Kidney (tissue), 14 donors: ENCODE data around the gene XPO6. TPM values are rescaled to one million over a fixed set of nuclear protein-coding genes. Genes with fewer than 3 reads are reported as not detected.

Source experiments
- DNase-seq, 5 donors: peaks; one replicate each; pipeline ENCODE4 v3.0.0-alpha.2; 2013 to 2020
- FAIRE-seq: peaks from 2 replicates; lab custom pipeline; 2012; peaks lifted over from hg19 to GRCh38; lab: Jason Lieb, UNC
- H3K27ac ChIP-seq, 2 donors: one replicate each; pipeline ENCODE4 v1.7.0; 2013; ENCODE audit warnings: low read depth in 2 of 2, low read length in 2 of 2, inconsistent platforms in 1 of 2
- H3K27me3 ChIP-seq: one replicate; pipeline ENCODE4 v1.7.1; 2013; ENCODE audit warnings: low read length, inconsistent platforms; ENCODE audit not compliant: control insufficient read depth, insufficient read depth
- H3K36me3 ChIP-seq, 3 donors: one replicate each; pipeline versions ENCODE4 v1.7.0 to v1.7.1; 2013; ENCODE audit warnings: low read length in 3 of 3, control low read depth in 1 of 3, inconsistent platforms in 1 of 3; ENCODE audit not compliant: insufficient read depth in 3 of 3, control insufficient read depth in 2 of 3
- H3K4me1 ChIP-seq, 3 donors: one replicate each; pipeline versions ENCODE4 v1.7.0 to v1.7.1; 2013; ENCODE audit warnings: low read length in 3 of 3, inconsistent platforms in 1 of 3, low read depth in 1 of 3; ENCODE audit not compliant: control insufficient read depth in 2 of 3, insufficient read depth in 2 of 3
- H3K4me3 ChIP-seq, 3 donors: one replicate each; pipeline versions ENCODE4 v1.7.0 to v1.8.1; 2013; ENCODE audit warnings: low read length in 3 of 3, control low read depth in 1 of 3, inconsistent platforms in 1 of 3
- H3K9ac ChIP-seq, 3 donors: one replicate each; pipeline versions ENCODE4 v1.7.0 to v1.7.1; 2013; ENCODE audit warnings: low read length in 3 of 3, control low read depth in 1 of 3, inconsistent platforms in 1 of 3
- H3K9me3 ChIP-seq, 3 donors: one replicate each; pipeline versions ENCODE4 v1.7.0 to v1.7.1; 2013; ENCODE audit warnings: low read length in 3 of 3, control low read depth in 1 of 3, inconsistent platforms in 1 of 3; ENCODE audit not compliant: control insufficient read depth in 2 of 3, insufficient read depth in 1 of 3
- intact Hi-C: fragments of 100-400 bp; cut with DNase I; formaldehyde crosslinking; loops from one replicate; pipeline ENCODE4 v1.11.1; 2022
- polyA plus RNA-seq: library from polyadenylated mRNA; stranded (reverse); fragments of 350-450 nt; fragmentation: Illumina TruSeq; extraction: RNeasy Lipid Tissue Mini Kit (QIAGEN cat#74804); gene quantifications from one replicate; pipeline ENCODE4 v1.2.3, GENCODE V29; 2014; ENCODE audit warnings: low read depth, low replicate concordance; ENCODE audit not compliant: insufficient read depth
- total RNA-seq: library from RNA; stranded (reverse); fragmentation: NEBNext Ultra II Directional; extraction: Animal tissue kit (Norgen Biotek cat#: 25700); gene quantifications from one replicate; pipeline ENCODE4 v1.2.1, GENCODE V29; 2021
- TF ChIP-seq, protein P1 (sequence below): IDR thresholded peaks from 3 replicates; pipeline ENCODE4 v1.5.1; 2012; ENCODE audit warnings: mild to moderate bottlenecking, moderate library complexity, borderline replicate concordance; ENCODE audit not compliant: insufficient read depth; ENCODE audit errors: extremely low read depth
- donor health status: control.
- donor health status: control.
- donor health status: control.
- donor health status: control.
- donor health status: control.
- donor health status: DM: yes; HTN: yes; CAD: no.
- donor health status: Normal renal cell carcinoma (clear cell type).

The XPO6 gene
- total and polyA plus RNA-seq, 2 donors from 2014 or later, result 57.2 to 98.8 TPM

- H3K4me1 ChIP-seq, result peaks cover 0 to 4% (median 0%) of the 10 kb centered on the region in 3 donors
- no peaks in the 10 kb centered on the region for H3K27me3 ChIP-seq
- H3K27ac ChIP-seq, result peak overlapping the region; percentile 18 to 33
- FAIRE-seq (no peak), DNase-seq (no peak)
- peak overlapping the region in 1 of 3 donors; percentile 10 for H3K9ac ChIP-seq
- H3K4me3 ChIP-seq, result no peak overlapping the region
- peaks cover 6 to 52% (median 38%) of the 10 kb centered on the region in 3 donors for H3K36me3 ChIP-seq
- TF ChIP-seq, protein P1, sequence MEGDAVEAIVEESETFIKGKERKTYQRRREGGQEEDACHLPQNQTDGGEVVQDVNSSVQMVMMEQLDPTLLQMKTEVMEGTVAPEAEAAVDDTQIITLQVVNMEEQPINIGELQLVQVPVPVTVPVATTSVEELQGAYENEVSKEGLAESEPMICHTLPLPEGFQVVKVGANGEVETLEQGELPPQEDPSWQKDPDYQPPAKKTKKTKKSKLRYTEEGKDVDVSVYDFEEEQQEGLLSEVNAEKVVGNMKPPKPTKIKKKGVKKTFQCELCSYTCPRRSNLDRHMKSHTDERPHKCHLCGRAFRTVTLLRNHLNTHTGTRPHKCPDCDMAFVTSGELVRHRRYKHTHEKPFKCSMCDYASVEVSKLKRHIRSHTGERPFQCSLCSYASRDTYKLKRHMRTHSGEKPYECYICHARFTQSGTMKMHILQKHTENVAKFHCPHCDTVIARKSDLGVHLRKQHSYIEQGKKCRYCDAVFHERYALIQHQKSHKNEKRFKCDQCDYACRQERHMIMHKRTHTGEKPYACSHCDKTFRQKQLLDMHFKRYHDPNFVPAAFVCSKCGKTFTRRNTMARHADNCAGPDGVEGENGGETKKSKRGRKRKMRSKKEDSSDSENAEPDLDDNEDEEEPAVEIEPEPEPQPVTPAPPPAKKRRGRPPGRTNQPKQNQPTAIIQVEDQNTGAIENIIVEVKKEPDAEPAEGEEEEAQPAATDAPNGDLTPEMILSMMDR, result no peak
- intact Hi-C loops, result no loop called here
- no peaks in the 10 kb centered on the region for H3K9me3 ChIP-seq
Measured at GRCh38 chr16:28130099-28131088, 81.4 kb downstream of the XPO6 start.

- Histone ChIP-seq H3K9ac (no peak overlapping the region), H3K36me3 (peaks cover 4 to 43% (median 34%) of the 10 kb centered on the region in 3 donors), H3K27ac (no peak overlapping the region), H3K4me1 (peaks cover 0 to 4% (median 0%) of the 10 kb centered on the region in 3 donors), H3K27me3 (no peaks in the 10 kb centered on the region), H3K4me3 (no peak overlapping the region), H3K9me3 (no peaks in the 10 kb centered on the region)
- intact Hi-C loops, result no loop called here
- FAIRE-seq (no peak), DNase-seq (no peak)
- TF ChIP-seq, protein P1, result no peak
Measured at GRCh38 chr16:28126684-28127620, 84.8 kb downstream of the XPO6 start.

GRCh38 chr16:28125592-28125991 lies 86.2 kb downstream of the XPO6 start:
- DNase-seq, result no peak
- H3K27ac ChIP-seq, result no peak overlapping the region
- no peaks in the 10 kb centered on the region for H3K9me3 ChIP-seq
- intact Hi-C loops, result no loop called here
- TF ChIP-seq, protein P1, result no peak
- H3K36me3 ChIP-seq, result peaks cover 4 to 47% (median 29%) of the 10 kb centered on the region in 3 donors
- H3K4me1 ChIP-seq, result peaks cover 0 to 4% (median 0%) of the 10 kb centered on the region in 3 donors
- no peak for FAIRE-seq
- H3K27me3 ChIP-seq, result no peaks in the 10 kb centered on the region
- no peak overlapping the region for H3K4me3 ChIP-seq
- no peak overlapping the region for H3K9ac ChIP-seq
